Measurements from ENCODE around the gene LAMA2. TPM values are rescaled to one million over a fixed set of nuclear protein-coding genes. Genes with fewer than 3 reads are reported as not detected.

LAMA2 gene
- total RNA-seq, 1 experiment from 2014 or later: 8.2 TPM

- H3K4me2 ChIP-seq (ENCODE audit: low read length): no peak overlapping the region
- no peaks in the 10 kb centered on the region for H3K36me3 ChIP-seq (ENCODE audit: control insufficient read depth in 1 of 2, insufficient read depth in 2 of 2, low read length in 2 of 2)
- TF ChIP-seq CBX3 (IDR thresholded peaks at IDR 0.05; ENCODE audit: low read depth) (no peak), TCF7L2 (IDR thresholded peaks at IDR 0.05; ENCODE audit: borderline replicate concordance, extremely low read depth, insufficient read depth, insufficient read length) (no peak), SP1 (IDR thresholded peaks at IDR 0.05; ENCODE audit: low read depth) (no peak), SRF (IDR thresholded peaks at IDR 0.05; ENCODE audit: low read depth) (no peak), EZH2phosphoT487 (IDR thresholded peaks at IDR 0.05; ENCODE audit: borderline replicate concordance) (no peak), ATF3 (IDR thresholded peaks at IDR 0.05) (no peak), ZBTB33 (IDR thresholded peaks at IDR 0.05; ENCODE audit: extremely low read depth, insufficient replicate concordance, low read length) (no peak), EGR1 (IDR thresholded peaks at IDR 0.05; ENCODE audit: low read depth) (no peak), REST (IDR thresholded peaks at IDR 0.05; ENCODE audit: low read depth) (no peak), MAX (IDR thresholded peaks at IDR 0.05) (no peak), CTCF (IDR thresholded peaks at IDR 0.05 in 2 of 3, conservative IDR thresholded peaks at IDR 0.05 in 1 of 3; ENCODE audit: borderline replicate concordance in 1 of 3, insufficient read depth in 1 of 3, low read depth in 2 of 3, low read length in 2 of 3) (no peak), POLR2AphosphoS5 (IDR thresholded peaks at IDR 0.05; ENCODE audit: low read depth, low read length) (no peak), YY1 (IDR thresholded peaks at IDR 0.05; ENCODE audit: extremely low read depth, insufficient replicate concordance, low read depth, low read length) (no peak), ZNF274 (IDR thresholded peaks at IDR 0.05; ENCODE audit: low read depth, low read length) (no peak), RAD21 (IDR thresholded peaks at IDR 0.05; ENCODE audit: low read depth) (no peak), ZFX (IDR thresholded peaks at IDR 0.05) (no peak), SIN3A (IDR thresholded peaks at IDR 0.05; ENCODE audit: low read depth) (no peak), POLR2A (IDR thresholded peaks at IDR 0.05; ENCODE audit: borderline replicate concordance, extremely low read depth, insufficient read depth, insufficient read length) (no peak)
- DNase-seq (ENCODE audit: low read depth, low spot score) (no peak), ATAC-seq (no peak)
- no peak overlapping the region for H2AFZ ChIP-seq (ENCODE audit: low read depth, low read length, poor library complexity, severe bottlenecking)
- H3K27ac ChIP-seq (ENCODE audit: low read depth, low read length): no peak overlapping the region
- H4K20me1 ChIP-seq (ENCODE audit: insufficient read depth): no peaks in the 10 kb centered on the region
- CTCF ChIA-PET: no interaction called here
- no peaks in the 10 kb centered on the region for H3K27me3 ChIP-seq (ENCODE audit: insufficient read depth, low read length)
- H3K9me3 ChIP-seq (ENCODE audit: control insufficient read depth in 1 of 2, insufficient read depth in 1 of 2, low read depth in 1 of 2, low read length in 2 of 2): no peaks in the 10 kb centered on the region
- no peak overlapping the region for H3K9ac ChIP-seq (ENCODE audit: low read length)
- POLR2A ChIA-PET: interaction anchor here (0.6 kb wide), 1 partner anchor 87 kb away, joined by 3 read pairs; no protein-coding TSS in a partner anchor
- no peak overlapping the region for H3K4me3 ChIP-seq (replicated peaks in 1 of 2; ENCODE audit: low read depth in 1 of 2, low read length in 2 of 2)
- H3K79me2 ChIP-seq (ENCODE audit: insufficient read depth, low read length): no peaks in the 10 kb centered on the region
- no TSS peak for BruUV-seq (replicated peaks)
- RAD21 ChIA-PET (ENCODE audit: low non-redundant PET in 1 of 2, low total read pairs in 2 of 2, uncharacterized antibody in 2 of 2, unreplicated experiment in 2 of 2): no interaction called here
- H3K4me1 ChIP-seq (ENCODE audit: control insufficient read depth in 1 of 2, insufficient read depth in 2 of 2, low read length in 2 of 2): no peaks in the 10 kb centered on the region
- H3K9me2 ChIP-seq (ENCODE audit: insufficient read depth): no peaks in the 10 kb centered on the region
- intact Hi-C loops (cut with micrococcal nuclease): no loop called here
Observed at GRCh38 chr6:129105793-129106192, 222.9 kb downstream of the LAMA2 start.
